ACC112 (cell line): ENCODE measurements around the gene CLPSL2.

Source experiments
- H2AFZ ChIP-seq: fragments of 200-600 bp; sonication (generic); one replicate; pipeline ENCODE4 v1.6.0; 2017; ENCODE audit warnings: antibody characterized with exemption, low read length; ENCODE audit not compliant: unreplicated experiment
- H3K27ac ChIP-seq: fragments of 200-600 bp; sonication (generic); 2 replicates; pipeline ENCODE4 v1.5.1; 2014; ENCODE audit warnings: low read depth, mild to moderate bottlenecking, antibody characterized with exemption, low read length, moderate library complexity
- H3K27me3 ChIP-seq: fragments of 200-600 bp; sonication (generic); 2 replicates; pipeline ENCODE4 v1.6.1; 2014; ENCODE audit warnings: mild to moderate bottlenecking, antibody characterized with exemption, low read length, moderate library complexity, mixed read lengths; ENCODE audit not compliant: insufficient read depth
- H3K36me3 ChIP-seq: fragments of 200-600 bp; sonication (generic); 2 replicates; pipeline ENCODE4 v1.6.1; 2016; ENCODE audit warnings: mild to moderate bottlenecking, antibody characterized with exemption, low read length, moderate library complexity, mixed read lengths; ENCODE audit not compliant: insufficient read depth
- H3K4me1 ChIP-seq: fragments of 200-600 bp; sonication (generic); one replicate; pipeline ENCODE4 v1.6.1; 2016; ENCODE audit warnings: low read length, mixed read lengths; ENCODE audit not compliant: insufficient read depth, unreplicated experiment, control insufficient read depth
- H3K4me3 ChIP-seq: fragments of 200-600 bp; sonication (generic); 2 replicates; pipeline ENCODE4 v1.5.1; 2014; ENCODE audit warnings: mild to moderate bottlenecking, low read depth, low read length
- H3K79me2 ChIP-seq: fragments of 200-600 bp; sonication (generic); one replicate; pipeline ENCODE4 v1.6.0; 2016; ENCODE audit warnings: low read length; ENCODE audit not compliant: control insufficient read depth, unreplicated experiment, insufficient read depth

CLPSL2 gene

DNA sequence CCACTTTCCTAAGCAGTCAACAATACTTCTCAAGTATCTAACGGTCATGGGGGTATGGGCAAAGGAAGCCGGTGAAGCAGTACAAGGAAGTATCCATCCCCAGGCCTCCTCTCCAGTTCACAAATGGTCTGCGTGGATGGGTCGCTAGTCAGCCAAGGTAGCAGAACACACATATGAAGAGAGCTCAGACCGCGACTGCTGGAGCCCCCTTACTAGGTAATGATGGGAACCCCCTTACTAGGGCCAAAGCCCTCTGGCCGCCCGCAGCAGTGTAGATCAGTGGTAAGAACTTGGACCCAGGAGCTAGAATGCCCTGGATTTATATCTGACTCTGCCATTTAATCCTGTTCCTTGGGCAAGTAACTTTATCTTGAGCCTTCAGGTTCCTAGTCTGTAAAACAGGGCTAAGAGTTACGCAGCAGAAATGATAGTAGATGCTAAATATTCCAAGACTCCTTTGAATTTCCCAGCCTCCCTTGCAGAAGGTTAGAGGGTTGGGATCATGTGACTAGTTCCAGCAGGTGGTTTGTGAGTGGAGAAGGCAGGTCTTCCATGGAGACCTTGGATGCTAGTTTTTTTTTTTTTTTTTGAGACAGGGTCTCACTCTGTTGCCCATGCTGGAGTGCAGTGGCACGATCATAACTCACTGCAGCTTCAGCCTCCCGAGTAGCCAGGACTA, 2.1 kb upstream of the CLPSL2 start:
- Histone ChIP-seq H3K27ac (no peak overlapping the region), H3K4me1 (no peaks in the 10 kb centered on the region), H2AFZ (no peak overlapping the region), H3K79me2 (no peaks in the 10 kb centered on the region), H3K4me3 (no peak overlapping the region), H3K36me3 (no peaks in the 10 kb centered on the region), H3K27me3 (peaks cover 15% of the 10 kb centered on the region)

DNA sequence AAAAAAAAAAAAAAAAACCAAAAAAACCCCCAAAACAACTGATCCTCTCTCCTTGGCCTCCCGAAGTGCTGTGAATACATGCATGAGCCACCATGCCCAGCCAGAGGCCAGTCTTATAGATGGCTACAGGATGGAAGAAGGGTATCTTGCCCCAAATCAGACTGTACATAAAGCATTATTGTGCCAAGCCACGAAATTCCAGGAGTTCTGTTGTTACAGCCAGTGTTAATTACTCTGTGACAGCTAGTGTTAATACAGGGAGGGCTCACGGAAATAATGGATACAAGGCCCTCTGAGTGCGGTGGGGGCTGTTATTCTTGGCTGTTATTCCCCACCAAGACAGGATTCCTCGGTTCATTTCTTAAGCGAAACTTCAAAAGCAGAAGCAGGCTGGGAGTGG, 1.4 kb upstream of the CLPSL2 start:
- Histone ChIP-seq H3K27ac (no peak overlapping the region), H2AFZ (no peak overlapping the region), H3K4me3 (no peak overlapping the region), H3K4me1 (no peaks in the 10 kb centered on the region), H3K36me3 (no peaks in the 10 kb centered on the region), H3K27me3 (peaks cover 14% of the 10 kb centered on the region), H3K79me2 (no peaks in the 10 kb centered on the region)

DNA sequence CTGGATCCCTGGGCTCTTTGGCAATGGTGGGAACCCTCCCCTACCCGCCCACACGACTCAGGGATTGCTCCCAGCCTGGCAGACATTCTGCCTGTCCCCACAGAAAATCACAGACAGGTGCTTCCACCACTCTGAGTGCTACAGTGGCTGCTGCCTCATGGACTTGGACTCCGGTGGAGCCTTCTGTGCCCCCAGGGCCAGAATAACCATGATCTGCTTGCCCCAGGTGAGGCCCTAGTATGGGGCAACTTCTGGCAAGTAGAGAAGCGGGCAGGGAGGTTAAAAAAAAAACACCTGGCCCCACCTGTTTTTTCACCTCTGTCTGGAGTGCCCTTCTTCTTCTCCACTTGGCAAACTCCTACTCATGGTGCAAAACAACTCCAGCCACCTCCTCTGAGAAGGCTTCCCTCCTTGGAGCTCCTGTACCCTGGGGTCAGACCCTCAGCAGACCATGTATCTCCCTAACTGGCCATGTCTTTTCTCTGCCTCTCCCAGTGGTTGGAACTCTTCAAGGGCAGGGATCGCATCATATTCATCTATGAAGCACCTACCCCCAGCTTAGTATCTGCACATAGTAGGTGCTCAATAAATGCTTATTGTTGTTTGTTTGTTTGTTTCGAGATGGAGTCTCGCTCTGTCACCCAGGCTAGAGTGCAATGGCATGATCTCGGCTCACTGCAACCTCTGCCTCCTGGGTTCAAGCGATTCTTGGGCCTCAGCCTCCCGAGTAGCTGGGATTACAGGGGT, 1.1 kb downstream of the CLPSL2 start:
- Histone ChIP-seq H3K79me2 (no peaks in the 10 kb centered on the region), H3K27ac (no peak overlapping the region), H3K4me1 (no peaks in the 10 kb centered on the region), H3K36me3 (no peaks in the 10 kb centered on the region), H3K4me3 (no peak overlapping the region), H2AFZ (no peak overlapping the region), H3K27me3 (peaks cover 24% of the 10 kb centered on the region)

- no peak overlapping the region for H3K27ac ChIP-seq
- H2AFZ ChIP-seq: no peak overlapping the region
- no peak overlapping the region for H3K4me3 ChIP-seq
- peaks cover 24% of the 10 kb centered on the region for H3K27me3 ChIP-seq
- H3K36me3 ChIP-seq: no peaks in the 10 kb centered on the region
- H3K79me2 ChIP-seq: no peaks in the 10 kb centered on the region
- no peaks in the 10 kb centered on the region for H3K4me1 ChIP-seq
Observed at GRCh38 chr6:35778437-35778836, 2.0 kb downstream of the CLPSL2 start.

DNA sequence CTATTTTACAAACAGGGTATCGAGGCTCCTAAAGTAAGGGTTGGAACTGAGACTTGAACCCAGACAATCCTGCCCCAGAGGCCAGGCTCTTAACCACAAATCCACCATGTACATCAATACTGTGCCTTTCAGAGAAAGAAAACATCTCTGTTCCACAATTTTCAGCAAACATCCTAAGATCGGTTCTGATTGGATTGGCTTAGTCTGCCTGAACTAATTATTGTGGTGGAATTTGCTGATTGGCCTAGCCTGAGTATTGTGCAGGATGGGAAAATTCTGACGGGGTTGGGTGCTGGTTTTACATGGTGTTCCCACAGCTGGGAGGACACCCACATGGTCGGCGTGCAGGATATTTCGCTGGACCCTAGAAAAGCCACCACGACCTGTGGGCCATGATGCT, 4.3 kb downstream of the CLPSL2 start, which contains the start of gene CLPSL1:
TSS of gene CLPSL1 (plus strand) at position 301 of the 400 bp plus-strand sequence. CDS start at position 393, 92 bp downstream.
- H3K27ac ChIP-seq: no peak within 1 kb of the TSS
- no peaks in the 10 kb centered on the region for H3K79me2 ChIP-seq

DNA sequence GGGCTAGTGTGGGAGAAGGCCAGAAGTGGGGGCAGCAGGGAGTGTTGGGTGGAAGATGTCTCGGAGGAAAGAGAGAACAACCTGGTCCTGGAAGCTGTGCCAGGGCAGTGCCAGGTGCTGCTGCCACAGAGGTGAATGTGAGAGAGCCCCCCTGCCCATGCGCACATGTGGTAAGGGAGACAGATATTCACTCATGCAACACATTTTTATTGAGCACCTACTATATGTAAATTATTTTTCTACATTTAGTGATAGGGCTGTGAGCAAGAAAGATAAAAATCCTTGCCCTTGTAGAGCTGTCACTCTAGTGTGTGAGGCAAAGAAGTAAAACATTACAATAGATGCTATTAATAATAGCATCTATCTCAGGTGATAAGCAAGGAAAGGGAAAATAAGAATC, 4.9 kb downstream of the CLPSL2 start:
- Histone ChIP-seq H3K4me3 (no peak overlapping the region), H3K36me3 (no peaks in the 10 kb centered on the region), H3K27me3 (peaks cover 34% of the 10 kb centered on the region), H3K27ac (no peak overlapping the region), H3K4me1 (no peaks in the 10 kb centered on the region), H3K79me2 (no peaks in the 10 kb centered on the region), H2AFZ (no peak overlapping the region)

More for the DNA sequence above, 4.3 kb downstream of the CLPSL2 start, which contains the start of gene CLPSL1:
- H2AFZ ChIP-seq: no peak within 1 kb of the TSS
- peaks cover 35% of the 10 kb centered on the region for H3K27me3 ChIP-seq
- no peak within 1 kb of the TSS for H3K4me3 ChIP-seq
- H3K4me1 ChIP-seq: no peaks in the 10 kb centered on the region
- no peaks in the 10 kb centered on the region for H3K36me3 ChIP-seq

DNA sequence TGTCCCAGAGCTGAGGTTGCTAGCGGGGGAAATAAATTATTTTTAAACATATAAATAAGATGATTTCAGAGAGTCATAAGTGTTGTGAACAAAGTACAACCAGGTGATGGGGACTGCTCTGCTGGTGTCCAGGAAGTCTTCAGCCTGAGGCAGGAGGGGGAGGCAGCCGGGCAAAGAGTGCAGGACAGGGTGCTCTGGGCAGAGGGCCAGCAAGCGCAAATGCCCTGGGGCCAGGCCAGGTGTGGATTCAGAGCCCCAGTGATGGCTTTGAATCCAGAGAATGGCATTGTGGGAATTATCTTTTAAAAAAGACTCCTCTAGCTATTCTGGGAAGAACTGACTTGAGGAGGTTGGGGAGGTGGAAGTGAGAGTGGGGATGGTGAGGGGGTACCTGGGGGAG, 6.0 kb downstream of the CLPSL2 start:
- no peaks in the 10 kb centered on the region for H3K4me1 ChIP-seq
- no peak overlapping the region for H2AFZ ChIP-seq
- no peaks in the 10 kb centered on the region for H3K79me2 ChIP-seq
- H3K4me3 ChIP-seq: no peak overlapping the region
- peaks cover 38% of the 10 kb centered on the region for H3K27me3 ChIP-seq
- H3K27ac ChIP-seq: no peak overlapping the region
- H3K36me3 ChIP-seq: no peaks in the 10 kb centered on the region

GRCh38 chr6:35784200-35784599, 7.8 kb downstream of the CLPSL2 start:
- H3K4me1 ChIP-seq: no peaks in the 10 kb centered on the region
- H2AFZ ChIP-seq: no peak overlapping the region
- H3K4me3 ChIP-seq: no peak overlapping the region
- no peaks in the 10 kb centered on the region for H3K79me2 ChIP-seq
- no peaks in the 10 kb centered on the region for H3K36me3 ChIP-seq
- no peak overlapping the region for H3K27ac ChIP-seq
- peaks cover 55% of the 10 kb centered on the region for H3K27me3 ChIP-seq

DNA sequence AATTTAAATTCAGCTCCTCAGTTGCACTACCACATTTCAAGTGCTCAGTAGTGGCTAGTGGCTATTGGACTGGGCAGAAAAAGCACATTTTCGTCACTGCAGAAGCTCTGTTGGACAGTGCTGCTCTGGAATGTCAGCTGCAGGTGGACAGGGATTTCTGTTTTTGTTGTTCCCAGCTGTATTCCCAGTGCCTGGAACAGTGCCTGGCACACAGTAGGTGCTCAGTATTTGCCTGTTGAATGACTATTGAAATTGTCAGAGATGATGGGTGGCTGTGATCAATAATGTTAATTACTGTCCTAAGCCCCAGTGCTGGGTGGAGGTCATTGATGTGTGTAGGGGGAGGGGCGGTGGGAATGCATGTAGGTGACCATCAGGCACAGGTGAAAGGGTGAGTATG, 9.9 kb downstream of the CLPSL2 start:
- Histone ChIP-seq H3K27ac (no peak overlapping the region), H2AFZ (no peak overlapping the region), H3K4me1 (no peaks in the 10 kb centered on the region), H3K27me3 (peaks cover 66% of the 10 kb centered on the region), H3K4me3 (no peak overlapping the region), H3K36me3 (no peaks in the 10 kb centered on the region), H3K79me2 (no peaks in the 10 kb centered on the region)

DNA sequence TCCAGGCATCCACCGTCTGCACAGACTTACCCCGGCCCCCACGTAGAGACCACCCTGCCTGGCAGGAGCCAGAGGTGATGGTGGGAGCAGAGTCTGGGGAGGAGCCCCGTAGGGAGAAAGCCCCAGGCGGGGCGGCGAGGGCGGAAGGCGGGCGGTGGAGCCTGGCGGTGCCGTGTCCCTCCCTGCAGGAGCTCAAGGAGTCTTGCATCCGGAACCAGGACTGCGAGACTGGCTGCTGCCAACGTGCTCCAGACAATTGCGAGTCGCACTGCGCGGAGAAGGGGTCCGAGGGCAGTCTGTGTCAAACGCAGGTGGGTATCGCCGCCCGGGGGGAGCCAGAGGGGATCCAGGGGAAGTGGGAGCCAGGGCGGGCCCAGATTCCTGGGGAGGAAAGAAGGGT, 10.4 kb downstream of the CLPSL2 start:
- H3K27ac ChIP-seq: no peak overlapping the region
- H2AFZ ChIP-seq: no peak overlapping the region
- H3K27me3 ChIP-seq: peaks cover 64% of the 10 kb centered on the region
- no peaks in the 10 kb centered on the region for H3K36me3 ChIP-seq
- no peaks in the 10 kb centered on the region for H3K4me1 ChIP-seq
- H3K79me2 ChIP-seq: no peaks in the 10 kb centered on the region
- no peak overlapping the region for H3K4me3 ChIP-seq
